Measurements from ENCODE around the gene ZNF74.

Gene ZNF74

DNA sequence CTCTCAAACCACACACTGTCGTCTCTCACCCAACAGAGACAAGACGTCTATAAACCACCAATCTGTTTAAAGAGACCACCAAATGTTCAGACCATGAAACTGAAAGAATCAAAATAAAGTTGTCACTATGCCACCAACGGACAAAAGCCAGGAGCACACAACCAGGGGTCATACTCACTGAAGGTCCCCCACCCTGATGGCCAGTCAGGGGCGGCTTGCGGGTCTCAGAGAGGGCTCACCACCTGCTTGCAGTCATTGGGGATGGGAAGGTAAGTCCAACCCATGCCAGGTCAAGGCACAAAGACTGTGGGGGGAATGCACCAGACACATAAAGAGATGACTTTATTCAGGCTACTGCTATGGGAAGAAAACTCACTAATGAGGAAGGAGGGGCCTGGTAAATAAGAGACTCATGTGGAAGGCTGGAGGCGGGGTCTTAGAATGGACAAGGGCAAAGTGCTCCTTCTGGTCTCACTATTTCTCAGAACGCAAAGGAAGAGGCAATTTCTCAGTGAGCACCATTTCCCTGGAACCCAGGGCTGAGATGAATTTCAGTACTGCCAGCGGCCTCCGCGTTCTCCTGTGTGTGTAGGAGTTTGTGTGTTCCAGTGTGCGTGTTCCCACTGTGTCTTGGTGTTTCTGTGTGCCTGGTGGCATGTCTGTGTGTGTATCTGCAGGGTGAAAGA is 26.3 kb downstream of the ZNF74 start:
- no peak for DNase-seq (ENCODE audit: low spot score)

DNA sequence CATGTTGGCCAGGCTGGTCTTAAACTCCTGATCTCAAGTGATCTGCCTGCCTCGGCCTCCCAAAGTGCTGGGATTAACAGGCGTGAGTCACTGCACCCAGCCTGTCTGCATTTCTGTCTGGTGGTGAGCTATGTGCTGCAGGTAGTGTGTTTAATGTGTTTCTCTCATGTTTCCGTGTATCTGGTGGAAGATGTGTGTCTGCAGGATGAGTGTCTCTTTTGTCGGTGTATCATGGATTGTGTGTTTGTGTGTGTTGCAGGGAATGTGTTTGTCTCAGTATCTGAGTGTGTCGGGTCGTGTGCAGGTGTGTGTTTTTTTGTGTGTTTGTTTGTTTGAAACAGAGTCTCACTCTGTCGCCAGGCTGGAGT is 27.5 kb downstream of the ZNF74 start:
- DNase-seq (ENCODE audit: low spot score), result no peak

DNA sequence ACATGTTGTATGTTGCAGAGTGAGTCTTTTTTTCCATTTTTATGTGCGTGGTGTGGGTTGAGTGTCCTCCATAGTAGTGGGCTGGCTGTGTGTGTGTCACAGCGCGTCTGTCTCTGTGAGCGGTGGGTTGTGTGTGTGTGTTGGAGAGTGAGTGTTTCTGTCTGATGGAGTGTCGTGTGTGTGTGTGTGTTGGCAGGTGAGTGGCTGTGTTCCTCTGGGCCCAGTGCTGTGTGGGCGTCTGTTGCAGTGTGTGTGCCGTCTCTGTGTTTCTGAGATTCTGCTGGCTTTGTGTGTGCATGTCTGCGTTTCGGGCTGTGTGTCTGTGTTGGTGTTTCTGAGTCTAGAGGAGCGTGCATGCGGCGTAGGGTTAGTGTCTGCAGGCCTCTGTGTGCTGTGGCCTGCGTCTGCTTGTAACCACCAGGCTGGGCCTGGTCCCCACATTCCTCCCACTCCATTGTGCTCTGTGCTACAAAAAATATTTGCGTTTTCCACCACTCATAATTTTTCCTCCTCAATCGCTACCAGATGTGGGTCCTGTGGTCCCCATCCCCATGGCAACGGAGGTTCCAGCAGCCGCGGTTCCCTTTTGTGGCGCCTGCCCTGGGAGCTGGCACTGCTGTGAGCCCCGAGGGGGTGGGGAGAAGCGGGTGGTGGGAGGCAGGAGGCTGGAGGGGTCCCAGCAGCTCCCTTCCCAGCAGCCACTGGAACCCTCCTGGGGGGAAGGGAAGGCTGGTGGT is 28.5 kb downstream of the ZNF74 start:
- no peak for DNase-seq (ENCODE audit: low spot score)

DNA sequence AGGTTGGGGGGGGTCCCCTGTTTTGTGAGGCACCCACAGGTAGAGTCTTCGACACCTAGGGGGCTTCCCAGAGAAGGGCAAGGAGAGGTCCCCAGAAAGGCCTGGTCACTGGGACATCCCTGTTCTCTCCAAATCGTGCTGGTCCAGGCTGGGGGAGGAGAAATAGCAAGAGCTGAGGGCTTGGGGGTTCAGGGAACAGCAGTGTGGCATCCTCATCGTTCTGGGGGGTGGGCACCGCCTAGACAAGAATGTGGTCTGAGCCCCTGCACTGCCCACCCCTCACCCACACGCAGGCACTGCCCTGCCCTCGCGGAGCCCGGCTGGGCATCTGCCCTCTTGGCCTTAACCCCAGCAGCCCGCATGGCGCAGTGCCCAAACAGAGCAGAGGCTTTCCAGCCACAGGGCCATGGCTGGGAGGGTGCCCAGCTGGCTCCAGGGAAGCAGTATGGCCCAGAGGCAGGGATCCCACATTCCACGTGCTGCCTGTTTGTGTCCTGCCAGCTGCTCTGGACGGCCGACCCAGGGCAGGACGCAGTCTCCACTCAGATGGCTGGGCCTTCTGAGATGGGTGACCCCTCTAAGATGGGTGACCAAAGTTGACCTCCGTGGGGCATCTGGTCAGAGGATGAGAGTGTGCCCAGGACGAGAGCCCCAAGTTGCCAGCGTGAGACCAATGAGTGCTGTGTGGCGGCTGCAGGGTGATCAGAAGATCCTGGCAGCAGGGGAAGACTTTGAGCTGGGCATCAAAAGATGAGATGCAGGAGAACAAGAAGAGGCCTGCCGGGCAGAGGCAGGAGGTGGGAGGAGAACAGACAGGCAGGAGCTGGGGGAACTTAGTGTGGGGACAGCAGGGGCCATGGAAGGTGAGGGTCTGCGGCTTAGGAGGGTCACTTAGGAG is 29.3 kb downstream of the ZNF74 start:
- DNase-seq (ENCODE audit: low spot score), result no peak

DNA sequence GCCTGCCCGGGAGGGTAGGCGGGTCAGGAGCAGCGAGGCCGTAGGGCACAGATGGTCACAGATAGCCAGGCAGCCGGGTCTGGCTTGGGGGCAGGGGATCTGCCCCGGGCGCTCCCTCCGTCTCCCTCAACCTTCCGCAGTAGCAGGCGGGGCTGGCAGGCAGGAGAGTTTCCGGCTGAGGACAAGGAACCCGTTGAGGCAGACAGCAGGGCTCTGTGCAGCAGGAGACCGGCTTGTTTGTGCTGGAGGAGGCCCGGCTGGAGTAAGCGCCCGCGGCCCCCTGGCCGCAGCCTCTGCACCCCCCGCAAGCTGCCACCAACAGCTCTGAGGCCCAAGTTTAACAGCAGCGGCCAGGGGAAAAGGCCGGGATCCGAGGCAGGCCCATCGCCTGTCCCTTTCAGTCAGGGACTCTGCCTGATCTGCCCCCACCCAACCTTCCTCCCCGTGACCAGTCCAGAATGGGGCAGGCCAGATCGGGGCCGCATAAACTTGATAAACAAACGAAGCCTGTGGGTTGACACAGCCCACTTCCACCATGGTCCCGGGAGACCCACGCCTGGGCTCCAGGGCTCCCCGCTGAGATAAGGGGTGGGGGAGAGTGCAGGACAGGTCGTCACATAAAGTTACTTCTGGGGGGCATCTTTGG is 30.1 kb downstream of the ZNF74 start:
- DNase-seq (ENCODE audit: low spot score), result no peak

DNA sequence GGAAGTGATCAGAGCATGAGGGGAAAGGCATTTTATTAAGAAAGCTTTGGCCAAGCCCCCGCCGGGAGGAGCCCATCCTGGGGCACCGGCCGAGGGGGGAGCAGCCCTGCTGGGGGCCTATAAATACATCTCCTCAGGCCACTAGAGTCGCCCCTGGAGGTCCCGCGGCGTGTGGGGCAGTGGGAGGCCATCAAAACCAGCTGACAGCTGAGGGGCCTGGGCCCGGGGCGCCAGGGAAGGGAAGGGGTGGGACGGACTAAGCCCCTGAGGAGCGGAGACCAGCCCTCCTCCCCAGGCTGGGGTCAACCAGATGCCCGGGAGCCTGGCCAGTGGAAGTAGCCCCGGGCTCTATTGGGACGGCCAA is 30.6 kb downstream of the ZNF74 start:
- no peak for DNase-seq (ENCODE audit: low spot score)

DNA sequence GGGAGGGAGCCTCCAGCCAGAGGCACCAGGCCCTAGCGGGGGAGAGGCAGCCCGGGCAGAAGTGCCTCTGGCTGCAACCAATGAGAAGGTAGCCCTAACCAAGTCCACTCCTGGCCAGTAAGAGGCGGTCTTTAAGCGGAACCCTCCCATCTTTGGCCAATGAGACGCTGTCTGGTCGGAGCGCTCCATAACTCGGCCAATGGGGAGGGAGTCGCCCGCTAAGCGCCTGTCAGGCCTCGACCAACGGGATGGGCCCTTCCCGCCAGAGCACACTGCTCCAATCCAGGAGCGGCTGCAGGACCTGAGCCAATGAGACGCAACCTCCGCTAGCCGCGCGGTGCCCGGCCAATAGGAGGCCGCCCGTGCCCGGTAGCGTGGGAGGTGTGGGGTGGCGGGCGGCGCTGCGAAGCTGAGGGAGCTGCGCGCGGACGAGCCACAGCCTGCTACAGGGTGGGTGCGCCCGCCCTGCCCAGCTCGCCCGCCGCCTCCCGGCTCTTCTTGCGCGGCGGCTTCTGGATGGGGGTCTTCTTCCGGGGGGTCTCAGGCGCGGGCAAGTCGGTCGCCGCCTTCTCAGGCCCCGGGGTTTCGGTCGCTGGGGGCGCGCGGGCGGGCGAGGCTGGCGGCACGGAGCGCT is 31.1 kb downstream of the ZNF74 start:
- DNase-seq (ENCODE audit: low spot score), result peak; percentile 35

DNA sequence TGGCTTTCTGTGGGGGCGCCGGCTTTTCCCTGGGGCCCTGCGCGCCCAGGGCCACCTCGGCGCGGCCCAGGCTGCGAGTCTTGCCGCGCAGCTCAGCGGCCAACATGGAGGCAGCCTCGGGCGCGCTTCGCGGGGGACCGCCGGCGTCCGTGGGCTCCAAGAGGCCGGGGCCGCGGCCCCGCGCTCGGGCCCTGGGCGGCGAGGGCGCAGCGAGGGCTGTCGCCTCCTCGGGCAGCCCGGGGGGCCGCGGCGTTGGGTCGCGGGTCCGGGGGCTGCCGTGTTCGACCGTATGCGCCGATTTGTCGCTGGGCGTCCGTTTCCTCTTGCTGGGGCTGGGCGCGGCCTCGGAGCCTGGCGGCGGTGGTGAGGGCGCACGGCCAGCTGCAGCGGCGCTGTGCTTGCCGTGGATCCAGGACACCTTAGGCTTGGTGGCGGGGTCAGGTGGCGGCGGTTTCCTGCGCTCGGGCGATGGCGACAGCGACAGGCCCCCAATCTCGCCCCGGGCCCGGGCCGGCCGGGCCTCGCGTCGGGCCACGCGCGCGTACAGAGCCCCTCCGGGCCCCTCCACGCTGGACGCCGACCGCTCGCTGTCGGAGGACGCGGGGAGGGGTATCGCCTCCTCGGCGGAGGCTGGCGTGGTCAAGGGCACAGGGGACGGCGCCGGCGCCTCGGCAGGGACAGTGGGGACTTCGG is 31.8 kb downstream of the ZNF74 start:
- no peak for DNase-seq (ENCODE audit: low spot score)

DNA sequence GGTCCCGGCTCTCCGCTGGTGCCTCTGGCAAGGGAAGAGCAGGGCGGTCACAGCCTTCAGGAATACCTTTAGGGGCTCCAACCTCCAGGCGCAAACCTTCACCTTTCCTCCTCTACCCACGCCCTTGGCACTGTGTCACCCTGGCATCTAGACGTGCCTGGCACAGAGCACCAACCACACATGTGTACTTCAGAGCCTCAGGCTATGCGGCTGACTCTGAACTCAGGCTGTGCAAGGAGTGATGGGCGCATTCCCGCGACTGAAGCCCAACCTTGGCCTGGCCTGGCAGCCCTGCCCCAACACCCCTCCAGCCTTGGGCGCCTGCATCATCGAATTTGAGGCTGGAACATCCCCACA is 32.3 kb downstream of the ZNF74 start:
- no peak for DNase-seq (ENCODE audit: low spot score)

DNA sequence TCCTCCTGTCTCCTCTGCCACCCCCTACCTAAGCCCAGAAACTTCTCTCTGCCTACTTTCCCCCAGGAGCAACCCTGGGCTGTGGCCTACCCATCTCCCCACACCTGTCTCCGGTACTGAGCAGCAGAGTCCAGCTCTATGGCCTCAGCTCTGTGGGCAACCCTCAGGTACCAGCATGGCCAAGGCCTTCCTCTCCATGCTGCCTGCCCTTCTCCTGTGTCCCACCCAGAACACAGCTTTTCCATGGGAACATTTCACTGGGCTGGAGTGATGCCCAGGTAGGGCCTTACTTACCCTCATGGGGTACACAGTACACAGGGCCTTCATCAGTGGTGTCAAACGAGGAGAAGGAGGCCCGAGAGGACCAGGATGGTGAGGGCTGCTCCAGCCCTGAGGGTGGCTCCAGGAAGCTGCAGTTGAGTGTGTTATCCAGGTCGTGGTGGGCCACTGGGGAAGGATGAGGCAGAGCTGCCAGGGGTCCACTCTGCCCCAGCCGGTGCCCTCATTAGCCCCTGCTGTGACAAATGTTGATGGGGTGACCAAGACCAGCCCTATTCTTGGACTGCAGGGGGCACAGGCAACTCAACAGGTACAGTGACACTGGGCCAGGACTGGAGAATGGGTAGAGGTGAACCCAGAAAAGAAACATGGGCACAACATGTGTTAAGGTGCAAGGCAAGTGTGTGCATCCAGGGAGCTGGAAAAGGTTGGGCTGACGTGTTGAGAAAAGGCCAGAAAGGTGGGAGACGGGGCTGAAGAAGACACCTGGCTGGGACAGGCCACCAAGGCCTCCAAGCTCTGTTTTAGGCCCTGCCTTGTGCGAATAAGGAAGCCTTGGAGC is 33.4 kb downstream of the ZNF74 start:
- no peak for DNase-seq (ENCODE audit: low spot score)

DNA sequence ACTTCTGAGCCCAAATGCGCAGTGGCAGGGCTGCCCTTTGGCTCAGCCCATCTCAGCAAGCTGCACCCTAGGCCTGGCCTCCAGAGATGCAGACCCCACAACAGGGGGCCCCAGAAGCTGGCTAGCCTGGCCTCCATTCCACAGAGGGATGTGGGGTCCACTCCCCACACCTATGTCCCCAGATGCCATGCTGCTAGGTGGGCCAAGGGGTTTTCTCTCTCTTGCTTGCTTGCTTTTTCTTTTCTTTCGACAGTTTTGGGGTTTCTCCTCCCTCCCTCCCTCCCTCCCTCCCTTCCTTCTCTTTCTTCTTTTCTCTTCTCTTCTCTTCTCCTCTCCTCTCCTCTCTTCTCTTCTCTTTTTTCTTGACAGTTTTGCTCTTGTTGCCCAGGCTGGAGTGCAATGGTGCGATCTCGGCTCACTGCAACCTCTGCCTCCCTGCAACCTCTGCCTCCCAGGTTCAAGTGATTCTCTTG is 34.0 kb downstream of the ZNF74 start:
- no peak for DNase-seq (ENCODE audit: low spot score)

DNA sequence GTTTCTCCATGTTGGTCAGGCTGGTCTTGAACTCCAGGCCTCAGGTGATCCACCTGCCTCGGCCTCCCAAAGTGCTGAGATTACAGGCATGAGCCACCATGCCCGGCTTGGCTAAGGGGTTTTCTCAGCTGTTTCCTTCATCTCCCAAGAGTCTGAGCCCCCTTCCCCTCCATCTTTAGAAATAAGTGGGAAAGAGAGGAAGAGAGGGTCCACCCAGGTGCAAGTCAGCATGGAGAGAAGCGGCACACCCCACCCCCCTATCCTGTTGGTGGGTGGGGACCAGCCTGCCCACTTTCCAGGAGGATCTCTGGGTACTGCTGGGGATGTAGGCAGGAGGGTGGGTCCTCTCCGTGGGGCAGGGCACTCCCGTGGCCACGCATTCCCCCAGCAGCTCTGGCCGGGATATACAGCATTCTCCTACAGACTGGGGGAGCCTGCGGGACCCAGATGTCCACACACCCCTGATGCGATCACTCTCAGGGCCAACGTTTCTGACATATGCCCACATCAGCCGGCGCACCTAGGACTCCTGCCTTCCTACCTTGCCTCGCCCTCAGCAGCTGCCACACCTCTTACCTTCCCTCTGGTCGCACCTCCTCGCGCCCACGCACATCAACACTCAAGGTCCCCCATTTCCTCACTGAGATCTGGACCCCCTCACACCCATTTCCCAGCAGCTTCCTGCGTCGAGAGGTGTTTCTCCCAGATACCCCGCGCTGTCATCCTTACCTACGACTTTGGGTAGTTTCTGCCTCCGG is 34.7 kb downstream of the ZNF74 start:
- no peak for DNase-seq (ENCODE audit: low spot score)

DNA sequence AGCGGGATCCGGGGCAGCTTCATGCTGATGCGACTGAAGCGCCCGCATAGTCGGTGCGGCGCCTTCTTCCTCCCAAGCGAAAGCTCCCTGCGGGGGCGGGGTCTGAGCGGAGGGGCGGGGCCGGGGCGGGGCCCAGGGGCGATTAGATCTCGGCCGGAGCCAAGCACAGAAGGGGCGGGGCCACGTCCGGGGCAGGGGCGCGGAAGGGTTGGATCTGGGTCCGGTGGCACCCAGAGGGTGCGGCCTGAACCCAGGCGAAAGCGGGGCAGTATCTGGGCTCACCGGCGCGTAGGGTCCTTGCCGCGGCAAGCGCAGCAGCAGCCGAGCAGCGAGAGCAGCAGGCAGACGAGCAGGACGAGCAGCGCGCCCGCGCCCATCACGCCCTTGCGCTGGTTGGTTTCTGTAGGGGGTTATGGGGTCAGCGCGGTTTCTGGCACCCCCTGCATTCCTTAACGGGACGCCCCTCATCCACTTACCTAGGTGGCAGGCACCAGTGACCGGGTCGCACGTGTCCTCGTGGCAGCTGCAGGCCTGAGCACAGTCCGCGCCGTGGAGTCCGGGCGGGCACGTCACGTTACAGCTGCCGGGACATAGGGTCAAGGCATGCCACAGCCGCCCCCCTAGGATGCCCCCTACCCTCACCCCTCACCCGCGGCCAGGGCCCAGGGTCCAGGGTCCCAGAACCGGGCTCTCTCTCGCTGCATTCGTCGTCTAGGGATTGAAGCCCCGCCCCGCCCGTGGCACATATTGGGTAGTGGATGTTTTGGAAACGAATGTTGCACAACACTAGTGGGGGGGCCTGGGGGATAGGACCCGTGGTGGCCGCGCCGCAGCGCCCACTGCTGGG is 35.5 kb downstream of the ZNF74 start:
- DNase-seq (ENCODE audit: low spot score), result no peak

DNA sequence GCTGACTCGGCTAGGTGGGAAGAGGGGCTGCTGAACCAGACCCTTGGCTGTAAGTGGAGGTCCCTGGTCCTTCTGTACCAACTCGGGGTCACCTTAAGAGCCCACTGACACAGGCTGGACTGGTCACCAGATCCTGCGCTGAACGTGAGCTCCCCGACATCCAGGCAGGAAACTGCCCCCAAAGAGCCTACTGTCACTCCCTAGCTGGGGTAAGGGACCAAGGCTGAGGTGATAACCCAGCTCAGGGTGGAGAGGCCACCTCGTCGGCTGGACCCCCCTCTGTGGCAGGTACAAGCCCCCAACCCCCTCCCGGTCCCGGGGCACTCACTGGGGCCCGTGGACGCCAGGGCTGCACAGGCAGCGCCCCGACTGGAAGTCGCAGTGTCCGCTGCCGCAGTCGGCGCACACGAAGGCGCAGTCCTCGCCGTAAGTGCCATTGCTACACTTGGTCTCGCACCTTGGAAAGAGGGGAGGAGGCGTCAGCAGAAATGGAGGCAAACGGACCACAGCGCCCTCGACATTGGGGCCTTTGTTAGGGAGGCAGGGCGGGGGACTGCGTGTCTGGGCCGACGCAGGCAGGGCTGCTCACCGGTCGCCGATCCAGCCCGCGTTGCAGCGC is 36.3 kb downstream of the ZNF74 start:
- no peak for DNase-seq (ENCODE audit: low spot score)

DNA sequence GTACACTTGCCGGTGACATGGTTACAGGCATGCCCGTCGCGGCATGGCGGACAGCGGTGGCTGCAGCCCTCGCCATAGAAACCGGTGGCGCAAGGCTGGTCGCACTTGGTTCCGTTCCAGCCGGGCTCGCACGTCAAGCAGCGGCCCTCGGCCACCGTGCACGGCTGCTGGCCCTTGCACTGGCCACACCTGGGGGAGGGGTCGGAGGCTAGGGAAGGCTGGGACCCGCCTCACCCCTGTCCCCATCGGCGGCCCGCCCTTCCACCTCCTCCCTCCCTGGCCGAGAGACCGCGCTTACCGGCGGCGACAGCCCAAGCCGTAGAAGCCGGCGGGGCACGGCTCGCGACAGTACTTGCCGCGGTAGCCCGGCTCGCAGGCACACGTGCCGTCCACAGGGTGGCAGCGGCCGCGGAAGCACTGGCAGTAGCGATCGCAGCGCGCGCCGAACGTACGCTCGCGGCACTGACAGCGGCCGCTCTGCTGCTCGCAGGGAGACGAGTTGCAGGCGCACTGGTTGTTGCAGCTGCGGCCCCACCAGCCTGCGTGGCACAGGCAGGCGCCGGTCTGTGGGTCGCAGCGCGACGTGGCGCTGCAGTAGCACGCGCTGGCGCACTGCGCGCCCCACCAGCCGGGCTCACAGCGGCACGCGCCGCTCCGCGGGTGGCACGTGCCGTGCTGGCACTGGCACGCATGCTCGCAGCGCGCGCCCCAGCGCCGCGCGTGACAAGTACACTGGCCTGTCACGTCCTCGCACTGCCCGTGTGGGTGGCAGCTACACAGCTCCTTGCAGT is 37.0 kb downstream of the ZNF74 start:
- DNase-seq (ENCODE audit: low spot score), result peak; percentile 96

DNA sequence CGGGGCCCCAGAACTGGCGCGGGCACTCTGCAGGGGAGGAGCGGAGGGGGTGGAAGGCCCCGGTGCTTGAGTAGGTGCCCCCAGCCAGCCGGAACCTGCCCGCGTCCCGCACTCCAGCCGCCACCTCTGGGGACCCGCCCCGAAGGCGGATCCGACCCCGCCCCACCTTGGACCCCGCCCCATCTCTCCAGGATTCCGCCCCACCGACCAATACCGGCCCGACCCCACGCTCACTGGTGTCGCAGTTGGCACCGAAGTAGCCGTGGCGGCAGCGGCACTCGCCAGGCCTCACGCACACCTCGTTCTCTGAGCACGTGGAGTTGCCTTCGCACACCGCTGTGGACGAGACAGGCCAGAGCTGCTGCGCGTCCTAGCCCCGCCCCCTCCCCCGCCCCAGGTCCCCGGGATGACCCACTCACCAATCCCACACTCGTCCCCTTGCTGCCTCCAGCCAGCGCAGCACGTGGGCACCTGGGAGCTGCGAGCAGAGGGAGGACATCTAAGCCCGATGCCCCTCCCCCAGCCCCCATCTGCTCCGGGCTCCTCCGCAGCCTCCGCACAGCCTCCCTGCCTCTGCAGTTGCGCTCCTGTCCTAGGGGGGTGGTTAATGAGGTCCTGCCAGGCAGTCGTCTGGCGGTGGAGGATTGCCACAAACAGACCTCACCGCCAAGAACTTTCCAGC is 37.7 kb downstream of the ZNF74 start:
- peak; percentile 54 for DNase-seq (ENCODE audit: low spot score)

DNA sequence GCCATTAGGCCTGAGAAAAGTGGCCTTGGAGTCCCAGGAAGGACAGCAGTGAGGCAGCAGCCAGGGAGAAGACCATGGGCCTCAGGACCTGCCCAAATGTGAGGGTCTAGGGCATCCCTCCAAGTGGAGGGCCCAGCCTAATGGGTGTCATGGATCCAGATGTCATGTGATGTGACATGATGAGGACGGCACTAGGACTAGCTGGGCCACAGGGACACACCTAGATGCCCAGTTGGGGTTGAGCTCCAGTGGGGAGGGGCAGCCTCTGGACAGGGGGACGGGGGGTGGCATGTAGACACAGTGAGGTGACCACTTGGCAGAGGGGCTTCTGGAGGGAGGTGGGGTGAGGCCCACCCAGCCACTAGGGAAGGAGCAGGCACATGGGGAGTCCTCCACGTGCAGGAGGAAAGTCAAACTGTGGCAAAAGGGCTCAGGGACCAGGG is 38.3 kb downstream of the ZNF74 start:
- DNase-seq (ENCODE audit: low spot score), result no peak

Measured in HuH-7.5 (cell line).